ENCODE results near the gene GRIP2. TPM values are rescaled to one million over a fixed set of nuclear protein-coding genes. Genes with fewer than 3 reads are reported as not detected.

Gene GRIP2
- total RNA-seq, 2 experiments from 2014 or later = not detected

DNA sequence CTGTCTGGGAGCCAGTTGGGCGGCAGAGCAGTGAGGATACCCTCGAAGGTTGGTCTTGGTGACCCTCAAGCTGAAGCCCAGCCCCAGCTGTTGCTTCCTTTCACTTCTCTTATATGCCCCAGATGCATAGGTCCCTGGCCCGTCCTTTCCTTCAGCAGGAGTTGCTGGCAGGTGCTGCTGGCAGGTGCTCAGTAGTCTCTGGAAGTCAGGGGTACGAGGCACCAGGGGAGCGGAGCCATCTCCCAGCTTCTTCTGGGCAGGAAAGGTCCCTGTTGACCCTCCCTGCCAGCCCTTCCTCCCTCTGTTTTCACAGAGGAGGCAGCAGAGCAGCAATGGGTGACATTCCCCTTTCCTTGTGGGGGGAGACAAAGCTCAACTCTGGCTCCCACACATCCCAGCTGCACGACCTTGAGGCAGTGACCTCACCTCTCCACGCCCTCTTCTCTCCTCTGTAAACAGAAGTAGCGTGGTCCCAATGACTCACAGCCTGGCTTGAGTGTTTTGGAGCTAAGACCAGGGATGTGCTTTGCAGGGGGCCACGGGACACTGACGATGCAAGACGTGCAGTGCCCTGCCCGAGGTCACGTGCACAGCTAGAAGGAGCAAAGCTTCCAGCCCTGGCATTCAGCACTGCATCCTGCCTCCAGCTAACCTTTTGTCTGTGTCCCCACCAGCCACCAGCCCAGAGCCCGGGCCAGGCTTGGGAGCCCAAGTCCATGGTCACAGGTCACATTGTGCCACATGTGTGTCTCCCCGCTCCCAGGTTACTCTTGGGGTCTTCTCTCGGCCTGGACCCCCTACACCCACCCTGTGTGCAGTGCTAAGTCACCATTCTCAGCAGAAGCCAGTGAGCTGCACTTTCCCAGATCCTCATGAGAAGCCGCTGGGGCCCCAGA lies 88.0 kb downstream of the GRIP2 start:
- H3K9me3 Mint-ChIP-seq = no peaks in the 10 kb centered on the region
- Histone ChIP-seq H3K27me3 (ENCODE audit: control insufficient read depth in 1 of 2, insufficient read depth in 2 of 2, low read length in 2 of 2) (no peaks in the 10 kb centered on the region), H3K4me1 (ENCODE audit: insufficient read depth, low read length) (no peaks in the 10 kb centered on the region), H3K27ac (ENCODE audit: low read depth in 1 of 2, low read length in 2 of 2) (no peak overlapping the region), H3K4me3 (ENCODE audit: low read length) (no peak overlapping the region), H3K9me3 (ENCODE audit: control insufficient read depth in 1 of 2, insufficient read depth in 1 of 2, low read length in 2 of 2) (no peaks in the 10 kb centered on the region), H3K36me3 (ENCODE audit: insufficient read depth, low read length) (peaks cover 77% of the 10 kb centered on the region)
- H3K36me3 Mint-ChIP-seq (ENCODE audit: low read depth) = peaks cover 72% of the 10 kb centered on the region
- intact Hi-C loops (cut with DNase I, micrococcal nuclease) = no loop called here
- no peak for ATAC-seq (ENCODE audit: poor library complexity)
- POLR2A ChIA-PET = interaction anchor here (1.4 kb wide), 1 partner anchor 20 kb away, joined by 4 read pairs; no protein-coding TSS in a partner anchor
- no peaks in the 10 kb centered on the region for H3K27me3 Mint-ChIP-seq
- CTCF ChIA-PET = interaction anchor here (0.8 kb wide), 1 partner anchor 16 kb away, joined by 4 read pairs; no protein-coding TSS in a partner anchor
- H3K4me3 Mint-ChIP-seq = no peak overlapping the region
- DNase-seq = no peak
- H3K4me1 Mint-ChIP-seq (ENCODE audit: low read depth) = no peaks in the 10 kb centered on the region
- TF ChIP-seq, protein P1, sequence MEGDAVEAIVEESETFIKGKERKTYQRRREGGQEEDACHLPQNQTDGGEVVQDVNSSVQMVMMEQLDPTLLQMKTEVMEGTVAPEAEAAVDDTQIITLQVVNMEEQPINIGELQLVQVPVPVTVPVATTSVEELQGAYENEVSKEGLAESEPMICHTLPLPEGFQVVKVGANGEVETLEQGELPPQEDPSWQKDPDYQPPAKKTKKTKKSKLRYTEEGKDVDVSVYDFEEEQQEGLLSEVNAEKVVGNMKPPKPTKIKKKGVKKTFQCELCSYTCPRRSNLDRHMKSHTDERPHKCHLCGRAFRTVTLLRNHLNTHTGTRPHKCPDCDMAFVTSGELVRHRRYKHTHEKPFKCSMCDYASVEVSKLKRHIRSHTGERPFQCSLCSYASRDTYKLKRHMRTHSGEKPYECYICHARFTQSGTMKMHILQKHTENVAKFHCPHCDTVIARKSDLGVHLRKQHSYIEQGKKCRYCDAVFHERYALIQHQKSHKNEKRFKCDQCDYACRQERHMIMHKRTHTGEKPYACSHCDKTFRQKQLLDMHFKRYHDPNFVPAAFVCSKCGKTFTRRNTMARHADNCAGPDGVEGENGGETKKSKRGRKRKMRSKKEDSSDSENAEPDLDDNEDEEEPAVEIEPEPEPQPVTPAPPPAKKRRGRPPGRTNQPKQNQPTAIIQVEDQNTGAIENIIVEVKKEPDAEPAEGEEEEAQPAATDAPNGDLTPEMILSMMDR (IDR thresholded peaks at IDR 0.05) = no peak
- H3K27ac Mint-ChIP-seq = no peak overlapping the region

DNA sequence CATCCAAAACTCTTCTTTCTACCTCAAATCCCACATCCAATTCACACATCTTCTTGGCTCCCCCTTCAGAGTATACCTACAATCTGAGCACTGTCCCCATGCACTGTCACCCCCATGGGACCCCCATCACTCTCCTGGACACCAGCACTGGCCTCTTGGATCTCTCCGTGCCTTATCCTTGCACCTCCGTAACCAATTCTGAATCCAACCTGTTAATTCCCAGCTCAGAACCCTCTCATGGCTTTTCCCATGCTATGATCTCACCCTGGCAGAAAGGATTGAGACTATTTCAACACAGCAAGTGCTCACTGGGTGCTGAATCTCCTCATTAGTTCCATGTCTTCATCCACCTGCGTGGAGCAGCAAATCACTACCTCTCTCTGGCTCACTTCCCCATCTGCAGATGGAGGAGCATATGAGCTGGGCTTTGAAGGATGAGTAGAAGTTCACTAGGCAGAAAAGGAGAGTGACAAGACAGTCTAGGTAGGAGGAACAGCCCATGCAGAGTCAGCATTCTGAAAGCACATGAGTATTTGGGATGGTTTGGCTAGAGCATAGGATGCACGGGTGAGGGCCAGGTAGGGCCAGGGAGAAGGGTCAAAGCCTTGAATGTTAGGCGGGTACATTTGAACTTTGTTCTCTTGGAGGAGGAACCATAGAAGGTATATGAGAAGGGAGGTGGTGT lies 89.1 kb downstream of the GRIP2 start:
- ChIA-PET POLR2A (no interaction called here), CTCF (no interaction called here)
- H3K4me3 ChIP-seq (ENCODE audit: low read length) = no peak overlapping the region

GRCh38 chr3:14450506-14450905 lies 89.6 kb downstream of the GRIP2 start:
- H3K27ac ChIP-seq (ENCODE audit: low read depth in 1 of 2, low read length in 2 of 2) = no peak overlapping the region
- CTCF ChIA-PET = no interaction called here
- no peak overlapping the region for H3K27ac Mint-ChIP-seq

More for the DNA sequence above, 89.1 kb downstream of the GRIP2 start:
- Histone ChIP-seq H3K27ac (ENCODE audit: low read depth in 1 of 2, low read length in 2 of 2) (no peak overlapping the region), H3K27me3 (ENCODE audit: control insufficient read depth in 1 of 2, insufficient read depth in 2 of 2, low read length in 2 of 2) (no peaks in the 10 kb centered on the region), H3K9me3 (ENCODE audit: control insufficient read depth in 1 of 2, insufficient read depth in 1 of 2, low read length in 2 of 2) (no peaks in the 10 kb centered on the region), H3K36me3 (ENCODE audit: insufficient read depth, low read length) (peaks cover 79% of the 10 kb centered on the region), H3K4me1 (ENCODE audit: insufficient read depth, low read length) (no peaks in the 10 kb centered on the region)
- TF ChIP-seq, protein P1 (IDR thresholded peaks at IDR 0.05) = no peak
- DNase-seq (no peak), ATAC-seq (ENCODE audit: poor library complexity) (no peak)
- Mint-ChIP-seq H3K36me3 (ENCODE audit: low read depth) (peaks cover 82% of the 10 kb centered on the region), H3K27ac (no peak overlapping the region), H3K4me3 (no peak overlapping the region), H3K9me3 (no peaks in the 10 kb centered on the region), H3K4me1 (ENCODE audit: low read depth) (no peaks in the 10 kb centered on the region), H3K27me3 (no peaks in the 10 kb centered on the region)
- intact Hi-C loops (cut with DNase I, micrococcal nuclease) = no loop called here

More at GRCh38 chr3:14450506-14450905, 89.6 kb downstream of the GRIP2 start:
- ATAC-seq (ENCODE audit: poor library complexity) (no peak), DNase-seq (no peak)
- Histone ChIP-seq H3K9me3 (ENCODE audit: control insufficient read depth in 1 of 2, insufficient read depth in 1 of 2, low read length in 2 of 2) (no peaks in the 10 kb centered on the region), H3K4me3 (ENCODE audit: low read length) (no peak overlapping the region), H3K36me3 (ENCODE audit: insufficient read depth, low read length) (peaks cover 82% of the 10 kb centered on the region), H3K27me3 (ENCODE audit: control insufficient read depth in 1 of 2, insufficient read depth in 2 of 2, low read length in 2 of 2) (no peaks in the 10 kb centered on the region), H3K4me1 (ENCODE audit: insufficient read depth, low read length) (no peaks in the 10 kb centered on the region)
- TF ChIP-seq, protein P1 (IDR thresholded peaks at IDR 0.05) = no peak
- Mint-ChIP-seq H3K9me3 (no peaks in the 10 kb centered on the region), H3K36me3 (ENCODE audit: low read depth) (peaks cover 85% of the 10 kb centered on the region), H3K4me3 (no peak overlapping the region), H3K27me3 (no peaks in the 10 kb centered on the region), H3K4me1 (ENCODE audit: low read depth) (no peaks in the 10 kb centered on the region)
- POLR2A ChIA-PET = no interaction called here
- intact Hi-C loops (cut with DNase I, micrococcal nuclease) = no loop called here
